ENCODE data around the gene PIP4K2B.

Gene PIP4K2B

DNA sequence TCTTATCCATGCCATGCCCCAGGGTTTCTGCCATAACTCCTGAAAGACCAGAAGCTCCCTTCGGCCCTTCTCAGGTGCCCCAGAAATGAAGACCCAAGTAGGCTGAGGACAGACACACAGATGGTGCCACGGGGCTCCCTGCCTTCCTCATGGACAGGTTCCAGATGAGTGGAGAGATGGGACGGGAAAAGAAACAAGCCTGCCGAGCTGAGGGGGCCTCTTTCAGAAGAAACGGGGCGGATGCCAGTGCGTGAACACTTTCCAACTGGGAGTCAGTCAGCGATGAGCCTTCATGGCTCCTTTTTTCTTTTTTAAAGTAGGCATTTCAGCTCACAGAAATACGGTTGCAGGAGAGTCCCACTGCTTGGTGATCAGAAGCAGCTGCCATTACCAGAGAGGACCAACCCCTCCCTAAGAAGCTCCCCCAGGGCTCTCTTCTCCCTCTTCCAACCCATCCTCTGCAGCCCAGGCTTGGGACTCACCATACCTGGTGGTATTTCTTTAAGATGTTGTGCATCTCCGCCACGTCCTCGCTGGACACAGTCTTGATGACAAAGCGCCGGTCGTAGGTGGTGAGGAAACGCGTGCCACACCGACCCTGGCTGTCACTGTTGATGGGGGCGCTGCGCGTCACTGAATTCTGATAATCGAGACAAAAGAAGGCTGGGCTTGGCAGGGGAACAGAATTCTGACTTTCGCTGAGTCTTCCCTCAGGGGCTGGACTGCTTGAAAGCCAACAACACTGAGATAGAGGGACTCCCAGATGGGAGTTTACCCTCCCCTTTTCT is 19.2 kb downstream of the PIP4K2B start:
- DNase-seq (ENCODE audit: low read depth): no peak

DNA sequence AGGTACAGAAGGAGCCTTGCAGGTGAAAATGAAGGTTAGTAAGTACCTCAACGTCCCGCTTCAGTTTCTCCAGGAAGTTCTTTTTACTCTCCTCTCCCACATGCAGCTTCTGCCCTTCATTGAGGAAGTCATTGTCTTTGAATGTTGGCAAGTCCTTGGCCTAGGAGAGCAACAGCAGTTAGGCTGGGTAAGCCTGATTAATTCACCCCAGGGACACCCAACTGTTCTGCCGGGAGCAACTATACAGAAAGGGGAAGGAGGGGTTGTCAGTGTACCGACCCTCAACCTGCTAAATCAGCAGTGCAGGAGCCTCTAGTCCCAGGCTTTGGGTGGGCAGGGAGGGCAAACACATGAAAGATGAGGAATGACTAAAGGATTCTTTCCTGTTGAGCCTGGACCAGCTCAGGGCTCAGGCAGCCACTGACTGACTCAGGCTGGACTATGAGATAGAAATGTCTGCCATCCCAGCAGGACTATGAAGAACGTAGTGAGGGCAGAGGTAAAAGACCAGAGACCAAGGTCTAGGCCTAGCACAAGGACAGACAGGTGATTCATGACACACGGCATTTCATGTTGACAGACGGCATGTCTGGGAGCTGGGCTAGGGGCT is 21.6 kb downstream of the PIP4K2B start:
- DNase-seq (ENCODE audit: low read depth): no peak

DNA sequence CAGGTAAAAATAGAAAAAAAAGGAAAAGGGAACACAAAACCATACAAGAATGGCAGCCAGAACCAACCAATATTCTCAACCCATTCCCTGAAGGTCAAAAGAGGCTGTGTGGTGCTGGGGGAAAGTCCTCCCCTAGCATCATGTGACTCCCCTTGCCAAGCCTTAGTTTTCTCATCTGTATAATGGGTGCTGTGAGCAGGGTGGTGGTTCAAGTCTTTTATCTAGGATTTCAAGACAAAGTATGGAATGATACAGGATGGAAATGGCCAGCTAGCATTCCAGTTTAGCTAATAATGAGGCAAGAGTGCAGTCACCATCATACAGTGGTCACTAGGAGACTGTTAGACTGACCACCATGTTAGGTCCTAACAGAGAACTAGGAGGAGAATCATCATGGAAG is 26.1 kb downstream of the PIP4K2B start:
- no peak for DNase-seq (ENCODE audit: low read depth)

DNA sequence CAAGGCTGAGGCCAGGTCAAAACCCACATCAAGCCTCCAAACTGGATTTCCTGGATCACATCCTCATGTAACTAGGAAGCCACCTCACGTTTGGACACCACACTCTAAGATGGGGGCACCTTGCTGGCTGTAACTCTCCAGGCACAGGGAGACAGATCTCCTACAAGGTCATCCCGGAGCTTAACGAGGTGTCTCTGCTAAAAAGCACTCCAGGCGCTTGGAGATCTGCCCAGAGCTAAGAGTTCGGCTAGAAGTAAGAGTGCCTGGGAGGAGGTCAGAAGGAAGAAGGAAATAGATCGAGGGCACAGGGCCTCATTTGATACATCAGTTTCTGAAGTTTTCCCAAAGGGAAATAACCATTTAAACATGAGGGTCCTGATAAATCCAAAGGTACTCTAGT is 30.9 kb downstream of the PIP4K2B start:
- DNase-seq (ENCODE audit: low read depth): no peak

DNA sequence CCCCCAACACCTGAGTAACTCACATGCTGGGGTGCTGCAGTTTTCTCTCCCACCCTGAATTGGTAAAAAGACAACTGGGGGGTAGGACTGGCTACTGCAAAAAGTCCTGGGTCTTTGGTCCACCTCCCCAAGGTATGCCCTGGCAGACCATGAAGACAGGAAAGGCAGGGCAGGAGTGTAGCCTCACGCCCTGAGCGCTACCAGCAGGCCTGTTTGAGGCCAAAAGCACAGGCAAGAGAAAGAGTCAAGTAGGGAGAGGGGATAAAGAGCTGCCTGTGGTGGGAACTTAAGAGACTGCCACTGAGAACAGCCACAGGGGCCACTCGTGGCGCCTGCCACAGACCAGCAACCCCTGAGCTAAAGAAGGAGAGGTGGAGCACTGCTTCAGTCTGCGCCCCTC is 33.0 kb downstream of the PIP4K2B start:
- DNase-seq (ENCODE audit: low read depth): no peak

DNA sequence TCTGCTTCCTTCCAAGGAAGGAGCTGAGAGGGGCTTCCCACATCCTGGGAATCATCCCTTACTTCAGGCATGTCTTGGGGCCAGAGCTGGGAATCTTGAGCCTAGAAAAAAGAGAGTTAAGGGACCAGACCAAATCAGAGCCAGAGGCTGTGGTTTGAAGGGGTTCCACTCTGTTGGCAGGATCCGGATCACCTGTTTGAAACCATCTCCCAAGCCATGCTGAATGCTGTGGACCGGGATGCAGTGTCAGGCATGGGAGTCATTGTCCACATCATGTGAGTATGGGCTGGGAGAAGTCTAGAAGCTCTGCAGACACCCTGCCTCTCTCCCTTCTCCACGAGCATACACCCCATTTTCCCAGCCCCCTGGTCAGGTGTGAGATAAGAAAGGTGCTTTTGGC is 37.1 kb downstream of the PIP4K2B start:
- DNase-seq (ENCODE audit: low read depth): no peak

DNA sequence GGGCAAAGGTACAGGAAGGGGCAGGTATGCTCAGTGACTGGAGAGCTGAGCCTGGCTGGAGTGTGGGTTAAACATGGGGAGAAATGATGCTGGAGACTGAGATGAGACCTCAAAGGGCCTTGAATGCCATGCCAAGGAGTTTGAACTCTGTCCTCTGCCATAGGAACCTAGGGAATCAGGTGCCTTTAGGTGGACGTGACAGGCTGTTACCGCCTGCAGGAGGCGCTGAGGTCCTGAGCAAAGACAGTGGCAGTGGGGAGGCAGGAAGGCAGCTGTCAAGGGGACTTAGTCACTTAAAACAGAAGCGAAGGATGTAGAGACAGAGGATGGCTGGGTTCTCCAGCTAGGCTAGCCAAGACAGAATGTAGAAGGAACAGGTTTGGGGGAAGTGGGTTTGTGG is 37.7 kb downstream of the PIP4K2B start:
- no peak for DNase-seq (ENCODE audit: low read depth)

DNA sequence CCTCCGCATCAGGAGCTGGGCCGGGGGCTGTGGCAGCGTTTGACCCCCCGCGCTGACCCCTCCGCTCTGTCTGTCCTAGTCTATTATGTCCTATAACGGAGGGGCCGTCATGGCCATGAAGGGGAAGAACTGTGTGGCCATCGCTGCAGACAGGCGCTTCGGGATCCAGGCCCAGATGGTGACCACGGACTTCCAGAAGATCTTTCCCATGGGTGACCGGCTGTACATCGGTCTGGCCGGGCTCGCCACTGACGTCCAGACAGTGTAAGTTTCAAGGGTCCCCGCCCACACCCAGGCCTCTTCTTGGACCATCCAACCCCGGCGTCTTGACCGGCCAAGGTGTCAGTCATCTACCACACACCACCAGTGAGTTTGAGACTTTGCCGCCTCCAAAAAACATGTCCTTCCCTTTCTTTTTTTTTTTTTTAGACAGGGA is 46.3 kb downstream of the PIP4K2B start:
- no peak for DNase-seq (ENCODE audit: low read depth)

DNA sequence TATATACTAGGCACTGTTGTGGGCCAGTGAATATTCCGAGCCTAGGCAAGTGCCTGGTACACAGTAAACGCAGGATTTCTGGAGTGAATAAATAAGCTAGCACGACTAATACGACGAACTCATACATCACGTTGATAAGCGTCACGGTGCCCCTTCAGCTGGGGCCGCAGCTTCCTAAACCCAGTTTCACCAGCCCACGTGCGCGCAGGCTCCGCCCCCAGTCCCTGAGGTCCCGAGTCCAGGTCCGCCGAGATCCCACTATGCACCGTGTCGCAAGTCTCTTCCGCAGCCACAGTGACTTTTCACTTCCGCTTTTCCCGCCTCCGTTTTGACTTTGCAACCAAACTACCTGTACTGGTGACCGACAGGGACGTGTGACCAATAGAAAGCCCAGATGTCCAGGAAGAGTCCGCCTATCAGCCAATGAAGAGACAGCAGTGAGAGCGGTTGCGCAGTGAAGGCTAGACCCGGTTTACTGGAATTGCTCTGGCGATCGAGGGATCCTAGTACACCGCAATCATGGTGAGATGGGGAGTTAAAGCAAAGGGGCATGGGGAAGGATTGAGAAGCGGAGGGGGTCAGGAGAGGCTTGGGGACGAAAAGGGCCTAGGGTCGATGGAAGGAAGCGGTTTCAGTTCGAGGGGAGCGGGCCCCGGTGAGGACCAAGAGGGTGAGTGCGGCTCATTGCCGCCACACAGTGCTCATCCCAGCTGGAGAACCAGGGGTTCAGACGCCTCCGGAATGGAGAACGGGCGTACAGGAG is 46.9 kb downstream of the PIP4K2B start, which contains the start of gene PSMB3:
TSS of gene PSMB3 (plus strand) at position 434 of the 763 bp plus-strand sequence. CDS start at position 520, 86 bp downstream.
- DNase-seq (ENCODE audit: low read depth): peak; percentile 95

DNA sequence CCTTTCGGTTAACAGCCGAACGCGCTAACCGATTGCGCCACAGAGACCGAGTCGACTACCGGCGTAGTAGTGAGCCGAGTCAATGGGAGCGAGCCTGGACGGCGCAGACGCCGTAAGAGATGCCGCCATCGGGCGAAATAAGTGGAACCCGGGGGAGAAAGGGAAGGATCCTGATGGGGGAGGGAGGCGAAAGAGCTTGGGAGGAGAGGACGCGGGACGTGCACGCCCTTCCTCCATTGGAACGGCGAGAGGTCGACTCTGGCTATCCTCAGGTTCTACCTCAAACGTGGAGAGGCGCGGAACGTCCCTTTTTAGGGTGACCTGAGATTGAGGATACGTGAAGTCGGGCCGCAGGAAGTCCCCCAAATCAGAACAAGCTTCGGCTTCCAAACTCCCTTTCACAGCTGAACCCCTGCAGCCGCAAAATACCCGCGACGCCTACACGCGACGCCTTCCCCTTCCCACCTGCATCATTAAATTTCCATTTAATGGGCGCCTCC is 47.5 kb downstream of the PIP4K2B start:
- DNase-seq (ENCODE audit: low read depth): peak; percentile 59

DNA sequence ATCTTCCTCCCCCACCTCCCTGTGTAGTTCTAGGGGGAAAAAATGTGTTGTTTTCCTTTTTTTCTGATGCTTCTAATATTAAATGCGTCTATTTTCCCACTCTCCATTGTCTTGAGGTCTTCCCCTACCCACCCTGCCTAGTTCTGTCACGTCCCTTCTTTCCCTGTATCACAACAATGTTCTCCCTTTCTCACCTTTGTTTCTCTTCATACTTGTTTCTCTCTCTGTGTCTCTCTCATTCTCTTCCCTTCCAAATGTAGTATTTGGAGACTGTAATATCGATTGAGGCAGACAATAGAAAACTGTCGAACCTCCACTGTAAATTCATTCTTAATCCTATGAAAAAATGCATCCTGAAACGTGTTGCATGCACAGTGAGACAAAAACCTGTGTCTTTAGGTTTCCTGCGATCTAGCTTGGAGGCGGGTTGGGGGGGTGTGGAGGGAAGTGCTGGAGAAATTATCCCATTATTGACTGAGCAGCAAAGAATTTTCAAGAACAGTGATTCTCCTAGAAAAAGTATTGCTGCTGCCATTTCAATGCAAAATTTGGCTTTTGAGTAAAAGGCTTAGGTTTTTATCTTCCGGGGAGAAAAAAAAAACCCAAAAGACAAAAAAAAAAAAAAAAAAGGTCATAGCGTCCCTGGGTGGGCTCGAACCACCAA is 48.1 kb downstream of the PIP4K2B start:
- no peak for DNase-seq (ENCODE audit: low read depth)

DNA sequence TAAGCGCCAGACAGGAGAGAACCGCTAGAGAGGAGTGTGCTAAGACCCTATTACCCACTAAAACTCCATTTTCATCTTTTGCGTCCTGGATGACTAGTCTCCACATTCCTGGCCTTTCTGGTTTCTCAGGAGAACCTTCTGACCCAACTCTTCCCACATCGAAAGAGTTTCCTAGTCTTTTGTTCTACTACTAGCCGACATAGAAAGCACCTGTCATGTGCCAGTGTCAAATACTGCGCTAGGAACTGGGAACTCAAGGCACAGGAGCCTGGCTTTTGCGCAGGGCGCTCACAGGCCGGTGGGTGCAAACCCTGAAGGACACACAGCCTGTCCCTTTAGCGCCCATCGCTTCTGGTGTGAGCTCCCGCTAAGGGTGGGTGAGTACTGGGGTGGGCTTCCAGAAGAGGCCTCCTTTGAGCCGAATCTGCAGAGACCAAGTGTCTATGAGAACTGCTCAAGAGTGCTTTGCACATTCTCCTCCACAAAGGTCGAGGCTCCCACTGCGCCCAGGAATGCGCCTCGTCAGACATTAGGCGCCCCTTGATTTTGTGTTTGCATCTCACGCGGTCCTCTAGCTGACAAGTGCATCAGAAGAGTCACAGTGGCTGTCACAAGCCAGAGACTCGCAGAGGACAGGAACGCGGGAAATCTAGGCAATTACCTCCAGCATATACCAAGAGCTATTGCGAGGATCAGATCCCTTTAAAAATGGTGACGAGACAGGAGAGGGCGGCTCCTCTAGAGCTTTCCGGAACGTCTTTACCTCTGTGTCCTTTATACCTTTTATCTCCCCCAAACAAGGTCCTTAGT is 48.8 kb downstream of the PIP4K2B start:
- no peak for DNase-seq (ENCODE audit: low read depth)

DNA sequence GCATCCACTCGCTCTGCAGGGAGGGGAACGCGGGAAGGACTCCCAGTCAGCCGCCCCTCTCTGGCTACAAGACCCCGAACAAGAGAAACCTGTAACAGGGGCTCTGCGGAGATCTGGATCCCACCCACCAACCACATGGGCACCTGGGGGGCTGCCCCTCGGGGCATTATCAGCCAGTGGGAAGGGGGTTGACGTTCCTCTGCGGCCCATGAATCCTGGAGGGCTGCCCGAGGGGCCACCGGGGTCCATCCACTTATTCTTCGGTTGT is 49.4 kb downstream of the PIP4K2B start:
- DNase-seq (ENCODE audit: low read depth): no peak

DNA sequence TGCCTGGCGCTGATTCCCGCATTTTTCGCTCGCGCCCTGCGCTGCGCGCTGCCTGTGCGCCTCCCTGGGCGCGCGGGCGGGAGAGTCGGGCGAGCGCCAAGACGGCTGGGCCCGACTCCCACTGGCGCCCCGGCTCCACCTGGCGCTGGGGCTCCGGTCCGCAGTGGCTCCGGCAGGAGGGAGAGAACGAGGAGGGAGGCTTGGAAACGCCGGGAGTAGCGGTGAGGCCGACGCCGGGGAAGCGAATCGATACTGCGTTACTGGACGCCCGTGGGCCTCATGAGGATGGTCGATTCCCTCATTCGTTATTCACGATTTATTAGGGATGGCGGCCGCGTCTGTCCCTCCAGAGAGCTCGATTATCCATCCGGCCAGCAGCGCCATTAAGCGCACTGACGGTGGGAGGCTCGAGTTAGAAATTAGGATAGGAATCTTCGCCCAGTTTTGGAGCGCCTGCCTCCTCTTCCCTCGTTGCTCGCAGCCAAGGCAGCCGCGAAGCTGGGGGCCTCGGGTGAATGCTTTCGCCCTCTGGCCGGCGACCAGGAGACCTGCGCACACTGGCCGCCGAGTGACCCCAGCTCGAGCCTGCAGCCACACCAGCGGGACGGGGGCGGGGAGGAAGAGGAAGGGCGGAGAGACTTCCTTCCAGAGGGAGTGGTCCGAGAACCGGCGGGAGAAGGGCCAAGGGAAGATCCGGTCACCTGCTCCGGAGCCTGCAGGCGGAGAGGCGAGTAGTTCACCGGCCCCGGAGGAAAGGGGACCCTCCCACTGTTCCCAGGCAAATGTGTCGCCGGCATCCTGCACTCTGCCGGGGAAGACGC is 49.9 kb downstream of the PIP4K2B start:
- no peak for DNase-seq (ENCODE audit: low read depth)

DNA sequence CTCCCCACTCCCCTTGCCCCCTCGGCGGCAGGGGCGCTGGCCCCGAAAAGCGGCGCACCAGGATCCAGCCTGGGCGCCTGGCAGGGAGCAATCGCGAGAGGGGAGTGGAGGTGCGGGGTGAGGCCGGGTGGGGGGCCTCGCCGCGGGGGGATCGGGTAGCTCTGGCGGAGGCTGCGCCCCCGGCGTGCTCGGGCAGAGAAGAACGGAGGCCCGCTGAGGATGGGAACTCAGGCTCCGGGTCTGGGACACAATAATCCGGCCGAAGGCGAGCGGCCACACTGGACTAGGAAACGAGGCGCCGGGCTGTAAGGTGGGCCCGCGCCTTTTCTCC is 50.5 kb downstream of the PIP4K2B start:
- DNase-seq (ENCODE audit: low read depth): no peak

DNA sequence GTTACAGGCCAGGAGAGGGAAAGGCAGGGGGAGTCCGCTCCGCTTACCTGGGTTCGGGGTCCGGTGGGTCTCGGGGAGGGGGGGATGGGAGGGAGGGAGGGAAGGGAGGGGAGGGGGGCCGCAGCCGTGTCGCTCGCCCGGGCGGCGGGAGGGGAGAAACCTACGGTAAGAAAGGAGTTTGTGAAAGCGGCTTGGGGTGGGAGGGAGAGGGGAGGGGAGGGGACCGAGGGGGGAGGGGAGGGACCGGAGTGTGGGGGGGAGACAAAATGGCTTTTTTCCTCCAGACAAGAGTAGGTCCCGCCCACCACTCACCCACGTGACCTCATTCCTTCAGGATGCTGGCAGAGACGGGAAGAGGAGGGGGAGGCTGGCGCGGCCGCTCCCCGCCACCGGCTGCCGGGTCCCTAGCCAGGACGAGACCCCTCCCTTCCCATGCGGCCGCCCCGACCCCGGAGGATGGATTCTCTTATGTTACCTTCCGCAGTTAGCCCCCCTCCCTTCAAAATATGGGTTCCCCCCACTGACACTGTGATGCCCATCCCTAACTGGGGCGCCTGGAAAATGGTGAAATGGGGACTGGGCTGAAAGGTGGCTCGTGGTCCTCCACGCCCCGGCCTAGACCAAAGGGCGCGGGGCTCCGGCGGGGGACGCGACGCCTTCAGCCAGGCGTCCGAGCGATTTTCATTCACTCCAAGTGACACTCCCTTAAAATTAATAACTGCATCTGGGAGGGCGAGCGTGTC is 51.0 kb downstream of the PIP4K2B start, which contains the start of gene PCGF2:
TSS of gene PCGF2 (minus strand) at position 188 of the 743 bp plus-strand sequence. CDS start 7,934 bp downstream, outside the sequence.
- no peak for DNase-seq (ENCODE audit: low read depth)

DNA sequence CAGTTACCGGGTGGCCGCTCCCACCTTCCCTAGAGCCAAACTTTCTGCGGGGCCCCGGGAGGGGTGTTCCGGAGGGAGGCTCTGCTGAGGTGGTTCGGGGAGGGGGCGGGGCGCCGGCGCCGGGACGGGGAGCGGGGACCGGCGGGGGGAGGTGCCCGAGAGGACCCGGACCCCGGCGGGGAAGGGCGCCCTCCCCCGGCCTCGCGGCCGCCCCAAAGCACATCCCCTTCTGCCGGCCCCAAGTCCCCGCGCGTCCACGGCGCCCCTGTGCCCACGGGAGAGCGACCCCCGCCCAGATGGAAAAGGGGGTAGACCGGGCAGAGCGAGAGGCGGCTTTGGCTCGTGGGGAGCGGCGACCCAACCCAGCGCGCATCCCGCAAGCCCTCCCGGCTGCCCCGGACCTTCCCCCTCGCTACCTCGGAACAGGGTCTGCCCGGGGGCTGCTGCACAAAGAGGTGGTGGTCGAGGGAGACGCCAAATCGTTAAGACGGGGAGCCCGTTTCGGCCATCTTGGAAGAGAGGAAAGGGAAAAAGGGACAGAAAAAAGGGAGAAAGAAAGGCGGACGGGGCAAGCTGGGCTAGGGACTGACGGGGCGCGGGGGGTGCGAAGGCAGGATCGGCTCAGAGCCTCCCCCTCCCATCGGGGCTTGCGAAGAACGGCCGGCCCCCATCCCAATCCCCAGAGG is 51.8 kb downstream of the PIP4K2B start:
- no peak for DNase-seq (ENCODE audit: low read depth)

DNA sequence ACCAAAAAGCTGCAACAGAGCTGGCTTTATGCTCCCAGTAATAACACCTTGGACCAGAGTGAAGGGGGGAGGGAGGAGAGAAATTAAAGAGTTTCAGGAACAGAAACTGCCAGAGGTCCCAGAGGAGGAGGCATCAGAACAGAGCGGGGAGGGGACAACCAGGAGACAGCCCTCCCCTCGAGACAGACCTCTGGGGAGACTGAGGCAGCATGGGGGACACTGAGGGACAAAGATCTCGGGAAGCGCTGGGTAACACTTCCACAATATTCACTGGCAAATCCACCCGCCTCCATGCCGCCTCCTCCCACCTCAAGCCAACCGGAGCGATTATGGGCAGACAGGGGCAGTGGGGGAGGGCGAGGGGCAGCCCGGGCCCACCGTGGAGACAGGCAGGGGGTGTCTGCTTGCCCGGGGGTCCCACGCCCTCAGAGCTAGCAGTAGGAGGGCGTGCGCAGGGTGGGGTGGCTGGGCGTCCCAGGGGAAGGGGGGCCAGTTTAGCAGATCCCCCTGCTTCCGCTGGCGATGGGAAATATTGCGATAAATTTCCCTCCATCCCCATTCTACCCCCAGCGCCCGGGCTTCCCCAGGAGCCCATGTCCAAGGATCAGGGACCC is 52.4 kb downstream of the PIP4K2B start:
- no peak for DNase-seq (ENCODE audit: low read depth)
